Endothelial cell of umbilical vein (primary cell): Measurements from ENCODE around the gene CCT4. TPM values are rescaled to one million over a fixed set of nuclear protein-coding genes. Genes with fewer than 3 reads are reported as not detected.

ENCODE experiments used
- BruUV-seq: library from RNA; stranded (reverse); fragments of 400-500 nt; replicated peaks from 2 replicates; lab custom pipeline; 2021; lab: Mats Ljungman, UMichigan
- CTCF ChIA-PET: fragments of 300-600, 350-600 bp; sonication (Branson Sonifier 250); formaldehyde crosslinking; loops from one replicate; lab custom pipeline; 2021; ENCODE audit warnings: antibody characterized with exemption, inconsistent platforms; lab: Charles Lee
- POLR2A ChIA-PET: fragments of 300-600, 350-600 bp; sonication (Branson Sonifier 250); formaldehyde crosslinking; loops from one replicate; lab custom pipeline; 2021; ENCODE audit warnings: antibody characterized with exemption, inconsistent platforms; lab: Charles Lee
- DNase-seq: peaks from one replicate; pipeline ENCODE4 v3.0.0-alpha.2; 2011; ENCODE audit warnings: low read depth, low spot score
- FAIRE-seq: peaks from 2 replicates; lab custom pipeline; 2011; peaks lifted over from hg19 to GRCh38; lab: Jason Lieb, UNC
- H2AFZ ChIP-seq: 2 replicates; pipeline ENCODE4 v1.6.0; 2012; ENCODE audit warnings: low read depth, low read length, control low read depth, inconsistent platforms
- H3K27ac ChIP-seq: 2 replicates; pipeline ENCODE4 v1.5.1; 2011; ENCODE audit warnings: low read depth, mild to moderate bottlenecking, control low read depth, low read length, moderate library complexity; ENCODE audit not compliant: insufficient read depth
- H3K27me3 ChIP-seq, 2 experiments: 2 replicates each; pipeline versions ENCODE4 v1.6.0 to v1.6.1; 2011; ENCODE audit warnings: low read length in 2 of 2, mixed read lengths in 1 of 2; ENCODE audit not compliant: control insufficient read depth in 2 of 2, insufficient read depth in 2 of 2
- H3K36me3 ChIP-seq, 2 experiments: 2 replicates in 1 of 2; 3 replicates in 1 of 2; pipeline ENCODE4 v1.5.1; 2011; ENCODE audit warnings: low read length in 2 of 2, mild to moderate bottlenecking in 1 of 2, moderate library complexity in 1 of 2; ENCODE audit not compliant: control insufficient read depth in 2 of 2, insufficient read depth in 2 of 2; ENCODE audit errors: extremely low read depth in 1 of 2
- H3K4me1 ChIP-seq: 3 replicates; pipeline ENCODE4 v1.5.1; 2011; ENCODE audit warnings: mild to moderate bottlenecking, low read length; ENCODE audit not compliant: control insufficient read depth, insufficient read depth; ENCODE audit errors: extremely low read depth
- H3K4me2 ChIP-seq: 2 replicates; pipeline ENCODE4 v1.6.1; 2011; ENCODE audit warnings: low read length, control low read depth, mixed read lengths; ENCODE audit not compliant: insufficient read depth
- H3K4me3 ChIP-seq, 3 experiments: fragments of 200-600 bp in 1 of 3; sonication (generic), shearing (Covaris generic) in 1 of 3; replicated peaks in 1 of 3; 2 replicates each; pipeline ENCODE4 v1.5.1; 2011 to 2016; ENCODE audit warnings: control low read depth in 3 of 3, low read length in 3 of 3, mild to moderate bottlenecking in 2 of 3, inconsistent platforms in 1 of 3, low read depth in 1 of 3, moderate library complexity in 1 of 3; ENCODE audit not compliant: insufficient read depth in 1 of 3
- H3K79me2 ChIP-seq: 2 replicates; pipeline ENCODE4 v1.6.0; 2012; ENCODE audit warnings: low read length, inconsistent platforms; ENCODE audit not compliant: control insufficient read depth, insufficient read depth
- H3K9ac ChIP-seq: replicated peaks from 2 replicates; pipeline ENCODE3; 2011; ENCODE audit warnings: low read length, control low read depth; ENCODE audit not compliant: insufficient read depth; ENCODE audit errors: extremely low read depth
- H3K9me1 ChIP-seq: replicated peaks from 3 replicates; pipeline ENCODE4 v1.6.0; 2011; ENCODE audit warnings: mild to moderate bottlenecking, low read length; ENCODE audit not compliant: control insufficient read depth, insufficient read depth; ENCODE audit errors: extremely low read depth
- H3K9me3 ChIP-seq: replicated peaks from 2 replicates; pipeline ENCODE4 v1.5.1; 2012; ENCODE audit warnings: low read length, inconsistent platforms; ENCODE audit not compliant: control insufficient read depth, insufficient read depth
- H4K20me1 ChIP-seq: replicated peaks from 2 replicates; pipeline ENCODE3; 2011; ENCODE audit warnings: mild to moderate bottlenecking, low read length; ENCODE audit not compliant: control insufficient read depth, insufficient read depth; ENCODE audit errors: extremely low read depth
- CTCF ChIP-seq, 2 donors: IDR thresholded peaks; 1 replicate in 1 of 2; 2 replicates in 1 of 2; pipeline ENCODE4 v1.5.1; 2011; ENCODE audit warnings: low read length in 2 of 2, mild to moderate bottlenecking in 2 of 2, moderate library complexity in 2 of 2, control low read depth in 1 of 2, inconsistent platforms in 1 of 2, low read depth in 1 of 2; ENCODE audit not compliant: insufficient read depth in 1 of 2; ENCODE audit errors: extremely low read depth in 1 of 2
- GATA2 ChIP-seq: IDR thresholded peaks from 2 replicates; pipeline ENCODE4 v1.7.0; 2011; ENCODE audit warnings: low read depth, mild to moderate bottlenecking, moderate library complexity, mixed read lengths, low read length; ENCODE audit not compliant: insufficient read length, insufficient read depth
- JUN ChIP-seq: IDR thresholded peaks from 2 replicates; pipeline ENCODE4 v1.6.1; 2011; ENCODE audit warnings: borderline replicate concordance, low read depth; ENCODE audit not compliant: insufficient read length, insufficient read depth
- MAX ChIP-seq: IDR thresholded peaks from 2 replicates; pipeline ENCODE4 v1.6.1; 2011; ENCODE audit not compliant: insufficient read depth, insufficient read length
- MYC ChIP-seq: IDR thresholded peaks from one replicate; pipeline ENCODE4 v1.6.1; 2011; ENCODE audit warnings: mild to moderate bottlenecking, low read depth, low read length
- POLR2A ChIP-seq: IDR thresholded peaks from 2 replicates; pipeline ENCODE4 v1.6.1; 2012; ENCODE audit warnings: low read depth, mild to moderate bottlenecking, control low read depth, low read length
- POLR2AphosphoS5 ChIP-seq: IDR thresholded peaks from 2 replicates; pipeline ENCODE4 v1.6.1; 2012; ENCODE audit warnings: low read depth, mild to moderate bottlenecking, control low read depth, low read length, moderate library complexity; ENCODE audit not compliant: insufficient read depth
- dilution Hi-C: fragments of 300-500 bp; cut with MboI; formaldehyde crosslinking; loops from one replicate; pipeline ENCODE4 v1.15.0; 2019; ENCODE audit warnings: low sequenced_read_pairs; ENCODE audit not compliant: extremely low pct_ligation_motif_present
- intact Hi-C: fragments of 100-400 bp; cut with micrococcal nuclease; formaldehyde crosslinking; loops from one replicate; pipeline ENCODE4 v1.10.0; 2022
- polyA plus RNA-seq, 4 experiments: library from polyadenylated mRNA; depleted of rRNA in 3 of 4; stranded (reverse) in 3 of 4; unstranded in 1 of 4; fragments of >200 nt; gene quantifications; 2 replicates each; pipeline versions ENCODE4 v1.2.1 to v1.2.3, GENCODE V29; 2011 to 2012; ENCODE audit warnings: missing spikeins in 1 of 4
- total RNA-seq: library from RNA; stranded (reverse); gene quantifications from 2 replicates; pipeline ENCODE4 v1.2.3, GENCODE V29; 2021

CCT4 gene
- total and polyA plus RNA-seq, 2 donors (not counting 3 experiments of a cell fraction or from before 2014, with no cell fraction given) = 78.5 to 220 TPM

GRCh38 chr2:61926531-61927477, 38.3 kb upstream of the CCT4 start:
- FAIRE-seq = no peak
- H4K20me1 ChIP-seq = no peaks in the 10 kb centered on the region
- H3K79me2 ChIP-seq = no peaks in the 10 kb centered on the region
- no peaks in the 10 kb centered on the region for H3K27me3 ChIP-seq
- ChIA-PET POLR2A (no interaction called here), CTCF (interaction anchor here (0.8 kb wide), 1 partner anchor 485 kb away, joined by 4 read pairs; no protein-coding TSS in a partner anchor)
- H3K36me3 ChIP-seq = peaks cover 0 to 2% of the 10 kb centered on the region in 2 experiments
- H3K9me1 ChIP-seq = no peaks in the 10 kb centered on the region
- no peak overlapping the region for H3K4me3 ChIP-seq
- dilution Hi-C loops = no loop called here
- TF ChIP-seq POLR2AphosphoS5 = no peak
- TF ChIP-seq MAX = no peak
- TF ChIP-seq MYC = no peak
- TF ChIP-seq JUN = no peak
- TF ChIP-seq CTCF (IDR thresholded peaks at IDR 0.05; ENCODE audit: extremely low read depth in 1 of 2, insufficient read depth in 1 of 2, low read depth in 1 of 2, low read length in 2 of 2) = no peak
- no peak for TF ChIP-seq POLR2A
- TF ChIP-seq GATA2 = no peak
- intact Hi-C loops = no loop called here
- H3K9ac ChIP-seq = no peak overlapping the region
- H3K9me3 ChIP-seq = no peaks in the 10 kb centered on the region
- H3K27ac ChIP-seq = no peak overlapping the region
- H2AFZ ChIP-seq = no peak overlapping the region
- no peak overlapping the region for H3K4me2 ChIP-seq
- no peak for DNase-seq
- H3K4me1 ChIP-seq = no peaks in the 10 kb centered on the region
- no TSS peak for BruUV-seq
